NCI-H128 (cell line): ENCODE measurements around the gene THSD4.
A peak's percentile ranks its signal among the peaks of the same experiment; 100 is the strongest.

Source experiments
- DNase-seq: peaks from one replicate; lab custom pipeline; 2025; ENCODE audit not compliant: unreplicated experiment; lab: John Stamatoyannopoulos, UW

The THSD4 gene

GRCh38 chr15:71601038-71601834, 486.0 kb downstream of the THSD4 start:
- DNase-seq: no peak

- DNase-seq: no peak
Measured at GRCh38 chr15:71603379-71603778, 488.1 kb downstream of the THSD4 start.

- no peak for DNase-seq
Measured at GRCh38 chr15:71607383-71607782, 492.1 kb downstream of the THSD4 start.

DNA sequence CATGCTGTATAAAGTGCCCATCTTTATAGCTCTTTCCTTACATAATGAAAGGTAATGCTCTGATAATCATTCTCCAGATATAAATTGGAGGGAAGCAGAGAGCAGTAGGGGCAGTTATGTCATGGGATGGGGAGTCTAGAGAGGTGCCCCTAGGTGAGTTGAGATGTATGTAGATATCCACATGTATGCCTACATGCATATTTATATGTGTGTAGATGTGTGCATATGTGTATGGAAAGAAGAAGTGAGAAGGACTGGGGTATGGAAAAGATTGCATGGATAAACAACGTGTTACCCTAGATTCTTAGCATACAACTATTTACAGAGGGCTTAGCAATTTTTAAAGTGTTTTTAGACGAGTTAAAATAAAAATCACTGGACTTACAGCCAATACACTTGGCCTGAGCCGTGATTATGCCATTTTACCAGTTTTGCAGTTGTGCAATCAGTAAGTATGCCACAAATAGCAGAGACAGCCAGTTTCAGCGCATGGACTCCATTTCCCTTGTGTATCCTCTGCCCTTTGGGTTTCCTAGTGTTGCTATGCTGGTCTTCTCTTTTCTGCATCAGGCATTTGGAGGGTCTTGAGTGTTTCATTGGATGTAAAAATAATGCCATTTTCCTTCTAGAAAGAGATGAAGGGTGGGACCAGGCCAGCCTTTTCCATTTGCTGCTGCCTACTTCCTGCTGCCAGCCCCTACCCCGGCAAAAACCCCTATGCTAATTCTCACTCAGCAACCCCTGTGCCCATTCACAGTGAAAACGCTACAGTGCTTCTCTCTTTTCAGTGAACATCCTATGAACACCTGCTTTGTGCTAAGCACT, 495.7 kb downstream of the THSD4 start:
- no peak for DNase-seq

DNA sequence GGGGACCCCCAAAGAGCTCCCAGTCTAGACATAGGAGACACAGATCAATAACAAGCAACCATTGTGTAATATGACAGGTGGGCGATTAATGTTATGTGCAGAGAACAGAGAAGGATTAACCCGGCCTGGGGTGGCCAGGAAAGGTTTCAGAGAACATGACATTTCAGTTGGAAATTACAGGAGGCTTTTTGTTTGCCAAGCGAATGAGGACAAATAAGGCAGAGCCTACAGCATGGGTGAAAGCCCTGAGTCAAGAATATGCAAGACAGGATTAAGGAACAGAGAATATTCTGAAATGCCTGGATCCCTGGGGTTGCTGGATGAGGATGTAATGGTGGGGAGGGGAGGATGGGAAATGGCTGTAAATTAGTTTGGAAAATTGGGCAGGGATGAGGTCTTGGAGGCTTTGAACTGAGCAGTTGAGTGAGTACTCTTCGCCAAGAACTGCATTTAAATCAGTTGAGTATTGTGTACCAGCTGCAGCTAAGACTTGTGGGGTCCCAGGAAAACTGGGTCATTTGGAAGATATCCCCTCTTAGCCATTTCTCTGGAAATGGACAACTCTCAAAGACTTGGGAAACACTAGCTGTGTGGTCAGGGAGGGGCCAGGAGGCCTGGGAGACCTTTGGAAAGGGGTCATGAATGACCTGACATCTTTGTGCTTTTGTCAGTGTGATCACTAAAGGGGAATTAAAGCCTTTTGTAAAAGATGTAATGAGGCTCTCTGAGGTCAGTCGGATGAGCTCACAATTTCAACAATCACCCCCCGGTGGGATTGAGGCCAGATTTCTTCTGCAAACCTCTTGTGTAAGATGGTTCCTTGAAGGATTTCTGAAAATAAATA, 496.5 kb downstream of the THSD4 start:
- no peak for DNase-seq

- DNase-seq: no peak
Measured at GRCh38 chr15:71612397-71612722, 497.1 kb downstream of the THSD4 start.

DNA sequence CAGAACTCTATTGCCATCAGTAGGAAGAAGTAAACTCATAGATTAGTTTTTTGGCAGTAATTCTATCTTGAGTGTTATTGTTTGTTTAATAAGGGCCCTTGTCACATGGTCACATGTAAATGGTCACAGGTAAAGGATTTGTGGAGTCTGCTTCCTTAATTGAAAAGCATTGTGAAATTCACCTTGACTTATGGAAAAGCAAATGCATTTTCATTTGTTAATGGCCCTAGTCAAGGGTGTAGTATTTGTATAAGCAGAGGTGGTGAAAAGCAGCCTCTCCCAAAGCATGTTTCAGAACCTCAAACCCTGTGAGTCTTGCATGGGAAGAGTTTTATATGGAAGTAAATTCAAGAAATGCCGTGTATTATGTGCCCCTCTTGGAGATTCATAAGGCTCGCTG, 497.6 kb downstream of the THSD4 start:
- DNase-seq: no peak

DNA sequence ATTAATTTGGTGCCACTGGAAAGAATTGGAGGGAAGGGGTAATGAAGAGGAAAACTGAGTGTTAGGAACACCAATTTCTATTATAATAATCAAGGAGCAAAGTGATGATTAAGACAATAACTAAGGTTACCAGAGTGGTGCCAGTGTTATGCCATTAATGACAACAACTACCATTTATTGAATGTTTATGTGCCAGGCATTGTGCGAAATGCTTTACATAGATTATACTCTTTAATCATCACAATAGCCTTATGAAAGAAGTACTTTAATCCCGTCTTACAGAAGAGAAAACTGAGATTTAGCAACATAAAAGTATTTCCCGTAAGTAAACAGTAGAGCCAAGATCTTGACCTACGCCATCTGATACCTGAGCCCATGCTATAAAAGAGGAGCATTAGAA, 507.8 kb downstream of the THSD4 start:
- no peak for DNase-seq

GRCh38 chr15:71626596-71627088, 511.4 kb downstream of the THSD4 start:
- no peak for DNase-seq

DNA sequence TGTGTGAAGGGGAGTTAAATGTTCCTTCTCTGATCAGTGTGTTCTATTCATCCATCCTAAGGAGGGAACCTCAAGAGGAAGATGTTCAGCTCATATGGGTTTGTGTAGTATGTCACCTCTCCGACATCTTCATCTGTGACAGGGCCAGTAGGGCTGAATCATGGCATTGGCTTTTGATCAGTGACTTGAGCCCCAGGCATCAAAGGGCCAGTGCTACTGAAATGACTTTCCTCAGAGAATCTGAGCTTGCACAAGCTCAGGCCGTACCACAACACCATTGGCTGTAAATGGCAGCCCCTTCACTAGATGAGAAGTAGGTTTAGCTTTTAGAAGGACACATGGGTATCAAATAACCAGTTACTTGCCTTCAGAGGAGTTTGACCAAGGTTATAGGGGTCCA, 511.9 kb downstream of the THSD4 start:
- DNase-seq: no peak

DNA sequence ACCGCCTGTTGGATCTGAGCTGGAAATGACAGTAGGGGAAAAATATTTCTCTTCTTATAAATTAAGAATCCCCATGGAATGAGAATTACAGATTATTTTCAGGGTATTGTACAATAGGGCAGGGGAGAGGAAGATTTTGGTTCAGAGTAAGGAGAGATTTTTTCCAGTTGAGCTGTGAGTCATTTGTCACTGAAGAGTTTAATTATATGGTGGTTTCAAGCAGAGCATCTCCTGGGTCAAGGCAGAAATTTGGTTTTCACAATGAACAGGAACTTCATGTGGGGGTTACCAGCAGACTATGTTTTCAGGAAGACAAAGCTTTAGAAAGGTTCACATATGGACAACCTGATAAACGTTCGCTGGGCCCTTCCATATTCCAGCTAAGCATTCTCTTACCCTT, 512.3 kb downstream of the THSD4 start:
- DNase-seq: no peak

DNA sequence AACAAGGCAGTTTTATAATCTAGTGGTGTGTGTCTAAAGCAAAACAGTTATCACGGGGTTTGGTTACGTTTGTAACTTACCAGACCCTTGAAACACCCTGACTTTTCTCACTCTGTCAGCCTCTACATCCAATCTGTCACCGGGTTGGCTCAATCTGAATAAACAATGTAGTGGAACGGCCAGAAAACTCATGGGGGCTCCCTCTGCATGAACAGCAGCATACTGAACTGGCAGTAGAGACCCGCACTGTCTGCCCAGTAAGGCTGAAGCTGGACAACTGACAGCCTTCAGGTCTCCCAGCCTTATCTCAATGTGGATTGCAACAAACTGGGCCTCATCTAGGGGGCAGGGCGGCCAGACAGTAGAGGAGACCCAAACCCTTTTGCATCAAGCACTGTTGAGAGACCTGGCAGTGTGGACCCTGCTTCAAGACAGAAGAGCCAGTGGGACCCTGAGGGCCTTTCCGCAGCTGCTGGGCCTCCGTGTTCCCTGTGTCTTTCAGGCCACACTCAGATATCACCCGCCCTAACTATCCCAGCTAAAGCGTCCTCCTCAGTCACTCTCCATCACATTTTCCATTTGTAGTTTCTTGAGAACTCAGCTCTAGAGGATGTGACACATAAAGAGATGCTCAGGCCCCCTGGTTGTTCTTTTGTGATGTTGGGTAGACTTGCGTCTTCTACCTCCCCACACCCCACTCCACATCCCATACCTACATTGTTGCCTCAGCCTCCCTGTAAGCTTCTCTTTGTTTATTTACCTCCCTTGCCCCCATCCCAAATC, 513.9 kb downstream of the THSD4 start:
- DNase-seq: no peak

GRCh38 chr15:71629781-71630474, 514.7 kb downstream of the THSD4 start:
- DNase-seq: no peak

DNA sequence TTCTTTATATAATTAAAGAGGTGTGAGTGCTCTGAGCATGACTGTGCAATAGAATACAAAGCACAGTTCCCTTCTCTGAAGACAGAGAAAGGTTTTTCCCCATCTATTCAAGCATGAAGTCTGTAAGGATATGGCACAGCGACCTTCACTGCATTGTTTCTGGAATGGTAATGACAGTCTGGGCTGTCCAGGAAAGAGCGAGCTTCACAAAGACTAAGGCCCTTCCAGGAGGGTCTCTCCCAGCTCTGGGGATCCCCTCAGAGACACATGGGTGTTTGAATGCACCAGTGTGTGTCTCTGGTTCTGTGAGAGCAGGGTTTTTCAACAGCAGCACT, 515.2 kb downstream of the THSD4 start:
- no peak for DNase-seq

GRCh38 chr15:71632576-71633195, 517.4 kb downstream of the THSD4 start:
- DNase-seq: no peak

- peak; percentile 40 for DNase-seq
Measured at GRCh38 chr15:71634820-71635560, 519.7 kb downstream of the THSD4 start.

- no peak for DNase-seq
Measured at GRCh38 chr15:71635735-71636134, 520.5 kb downstream of the THSD4 start.

GRCh38 chr15:71638876-71639275, 523.6 kb downstream of the THSD4 start:
- no peak for DNase-seq

DNA sequence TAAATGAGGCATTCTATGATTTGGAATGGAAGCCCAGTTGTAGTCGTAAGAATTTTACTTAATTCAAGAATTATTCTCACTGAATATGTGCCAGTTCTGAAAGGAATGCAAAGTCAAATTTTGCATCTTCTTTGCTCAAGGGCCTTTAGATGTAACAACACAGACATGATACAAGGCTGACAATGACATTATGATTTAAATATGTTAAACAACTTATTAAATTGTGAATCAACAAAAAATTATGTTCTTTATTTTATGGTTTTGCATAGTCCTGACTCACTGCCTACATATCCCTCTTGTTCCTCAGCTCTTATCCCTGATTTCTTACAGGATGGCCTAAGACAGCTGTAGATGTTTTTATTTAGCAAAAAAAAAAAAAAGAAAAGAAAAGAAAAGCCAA, 524.2 kb downstream of the THSD4 start:
- DNase-seq: no peak
